Endothelial cell of umbilical vein (primary cell): ENCODE results near the gene NUDT16L1. TPM values are rescaled to one million over a fixed set of nuclear protein-coding genes. Genes with fewer than 3 reads are reported as not detected.

Experiments
- BruUV-seq: library from RNA; stranded (reverse); fragments of 400-500 nt; replicated peaks from 2 replicates; lab custom pipeline; 2021; lab: Mats Ljungman, UMichigan
- CTCF ChIA-PET: fragments of 300-600, 350-600 bp; sonication (Branson Sonifier 250); formaldehyde crosslinking; loops from one replicate; lab custom pipeline; 2021; ENCODE audit warnings: antibody characterized with exemption, inconsistent platforms; lab: Charles Lee
- POLR2A ChIA-PET: fragments of 300-600, 350-600 bp; sonication (Branson Sonifier 250); formaldehyde crosslinking; loops from one replicate; lab custom pipeline; 2021; ENCODE audit warnings: antibody characterized with exemption, inconsistent platforms; lab: Charles Lee
- DNase-seq: peaks from one replicate; pipeline ENCODE4 v3.0.0-alpha.2; 2011; ENCODE audit warnings: low read depth, low spot score
- FAIRE-seq: peaks from 2 replicates; lab custom pipeline; 2011; peaks lifted over from hg19 to GRCh38; lab: Jason Lieb, UNC
- H2AFZ ChIP-seq: 2 replicates; pipeline ENCODE4 v1.6.0; 2012; ENCODE audit warnings: low read depth, low read length, control low read depth, inconsistent platforms
- H3K27ac ChIP-seq: 2 replicates; pipeline ENCODE4 v1.5.1; 2011; ENCODE audit warnings: low read depth, mild to moderate bottlenecking, control low read depth, low read length, moderate library complexity; ENCODE audit not compliant: insufficient read depth
- H3K27me3 ChIP-seq, 2 experiments: 2 replicates each; pipeline versions ENCODE4 v1.6.0 to v1.6.1; 2011; ENCODE audit warnings: low read length in 2 of 2, mixed read lengths in 1 of 2; ENCODE audit not compliant: control insufficient read depth in 2 of 2, insufficient read depth in 2 of 2
- H3K36me3 ChIP-seq, 2 experiments: 2 replicates in 1 of 2; 3 replicates in 1 of 2; pipeline ENCODE4 v1.5.1; 2011; ENCODE audit warnings: low read length in 2 of 2, mild to moderate bottlenecking in 1 of 2, moderate library complexity in 1 of 2; ENCODE audit not compliant: control insufficient read depth in 2 of 2, insufficient read depth in 2 of 2; ENCODE audit errors: extremely low read depth in 1 of 2
- H3K4me1 ChIP-seq: 3 replicates; pipeline ENCODE4 v1.5.1; 2011; ENCODE audit warnings: mild to moderate bottlenecking, low read length; ENCODE audit not compliant: control insufficient read depth, insufficient read depth; ENCODE audit errors: extremely low read depth
- H3K4me2 ChIP-seq: 2 replicates; pipeline ENCODE4 v1.6.1; 2011; ENCODE audit warnings: low read length, control low read depth, mixed read lengths; ENCODE audit not compliant: insufficient read depth
- H3K4me3 ChIP-seq, 3 experiments: fragments of 200-600 bp in 1 of 3; sonication (generic), shearing (Covaris generic) in 1 of 3; replicated peaks in 1 of 3; 2 replicates each; pipeline ENCODE4 v1.5.1; 2011 to 2016; ENCODE audit warnings: control low read depth in 3 of 3, low read length in 3 of 3, mild to moderate bottlenecking in 2 of 3, inconsistent platforms in 1 of 3, low read depth in 1 of 3, moderate library complexity in 1 of 3; ENCODE audit not compliant: insufficient read depth in 1 of 3
- H3K79me2 ChIP-seq: 2 replicates; pipeline ENCODE4 v1.6.0; 2012; ENCODE audit warnings: low read length, inconsistent platforms; ENCODE audit not compliant: control insufficient read depth, insufficient read depth
- H3K9ac ChIP-seq: replicated peaks from 2 replicates; pipeline ENCODE3; 2011; ENCODE audit warnings: low read length, control low read depth; ENCODE audit not compliant: insufficient read depth; ENCODE audit errors: extremely low read depth
- H3K9me1 ChIP-seq: replicated peaks from 3 replicates; pipeline ENCODE4 v1.6.0; 2011; ENCODE audit warnings: mild to moderate bottlenecking, low read length; ENCODE audit not compliant: control insufficient read depth, insufficient read depth; ENCODE audit errors: extremely low read depth
- H3K9me3 ChIP-seq: replicated peaks from 2 replicates; pipeline ENCODE4 v1.5.1; 2012; ENCODE audit warnings: low read length, inconsistent platforms; ENCODE audit not compliant: control insufficient read depth, insufficient read depth
- H4K20me1 ChIP-seq: replicated peaks from 2 replicates; pipeline ENCODE3; 2011; ENCODE audit warnings: mild to moderate bottlenecking, low read length; ENCODE audit not compliant: control insufficient read depth, insufficient read depth; ENCODE audit errors: extremely low read depth
- CTCF ChIP-seq, 2 donors: IDR thresholded peaks; 1 replicate in 1 of 2; 2 replicates in 1 of 2; pipeline ENCODE4 v1.5.1; 2011; ENCODE audit warnings: low read length in 2 of 2, mild to moderate bottlenecking in 2 of 2, moderate library complexity in 2 of 2, control low read depth in 1 of 2, inconsistent platforms in 1 of 2, low read depth in 1 of 2; ENCODE audit not compliant: insufficient read depth in 1 of 2; ENCODE audit errors: extremely low read depth in 1 of 2
- EZH2 ChIP-seq: IDR thresholded peaks from 2 replicates; pipeline ENCODE4 v1.6.1; 2012; ENCODE audit warnings: borderline replicate concordance, low read depth, mild to moderate bottlenecking, moderate library complexity, low read length, inconsistent platforms; ENCODE audit not compliant: severe bottlenecking
- FOS ChIP-seq: IDR thresholded peaks from 2 replicates; pipeline ENCODE4 v1.6.1; 2011; ENCODE audit warnings: mild to moderate bottlenecking, low read length, moderate library complexity, borderline replicate concordance; ENCODE audit not compliant: insufficient read depth
- GATA2 ChIP-seq: IDR thresholded peaks from 2 replicates; pipeline ENCODE4 v1.7.0; 2011; ENCODE audit warnings: low read depth, mild to moderate bottlenecking, moderate library complexity, mixed read lengths, low read length; ENCODE audit not compliant: insufficient read length, insufficient read depth
- JUN ChIP-seq: IDR thresholded peaks from 2 replicates; pipeline ENCODE4 v1.6.1; 2011; ENCODE audit warnings: borderline replicate concordance, low read depth; ENCODE audit not compliant: insufficient read length, insufficient read depth
- MAX ChIP-seq: IDR thresholded peaks from 2 replicates; pipeline ENCODE4 v1.6.1; 2011; ENCODE audit not compliant: insufficient read depth, insufficient read length
- MYC ChIP-seq: IDR thresholded peaks from one replicate; pipeline ENCODE4 v1.6.1; 2011; ENCODE audit warnings: mild to moderate bottlenecking, low read depth, low read length
- POLR2A ChIP-seq: IDR thresholded peaks from 2 replicates; pipeline ENCODE4 v1.6.1; 2012; ENCODE audit warnings: low read depth, mild to moderate bottlenecking, control low read depth, low read length
- POLR2AphosphoS5 ChIP-seq: IDR thresholded peaks from 2 replicates; pipeline ENCODE4 v1.6.1; 2012; ENCODE audit warnings: low read depth, mild to moderate bottlenecking, control low read depth, low read length, moderate library complexity; ENCODE audit not compliant: insufficient read depth
- dilution Hi-C: fragments of 300-500 bp; cut with MboI; formaldehyde crosslinking; loops from one replicate; pipeline ENCODE4 v1.15.0; 2019; ENCODE audit warnings: low sequenced_read_pairs; ENCODE audit not compliant: extremely low pct_ligation_motif_present
- intact Hi-C: fragments of 100-400 bp; cut with micrococcal nuclease; formaldehyde crosslinking; loops from one replicate; pipeline ENCODE4 v1.10.0; 2022
- polyA plus RNA-seq, 4 experiments: library from polyadenylated mRNA; depleted of rRNA in 3 of 4; stranded (reverse) in 3 of 4; unstranded in 1 of 4; fragments of >200 nt; gene quantifications; 2 replicates each; pipeline versions ENCODE4 v1.2.1 to v1.2.3, GENCODE V29; 2011 to 2012; ENCODE audit warnings: missing spikeins in 1 of 4
- total RNA-seq: library from RNA; stranded (reverse); gene quantifications from 2 replicates; pipeline ENCODE4 v1.2.3, GENCODE V29; 2021

Gene NUDT16L1
- total and polyA plus RNA-seq, 2 donors (not counting 3 experiments of a cell fraction or from before 2014, with no cell fraction given), result 24.7 to 53.1 TPM

DNA sequence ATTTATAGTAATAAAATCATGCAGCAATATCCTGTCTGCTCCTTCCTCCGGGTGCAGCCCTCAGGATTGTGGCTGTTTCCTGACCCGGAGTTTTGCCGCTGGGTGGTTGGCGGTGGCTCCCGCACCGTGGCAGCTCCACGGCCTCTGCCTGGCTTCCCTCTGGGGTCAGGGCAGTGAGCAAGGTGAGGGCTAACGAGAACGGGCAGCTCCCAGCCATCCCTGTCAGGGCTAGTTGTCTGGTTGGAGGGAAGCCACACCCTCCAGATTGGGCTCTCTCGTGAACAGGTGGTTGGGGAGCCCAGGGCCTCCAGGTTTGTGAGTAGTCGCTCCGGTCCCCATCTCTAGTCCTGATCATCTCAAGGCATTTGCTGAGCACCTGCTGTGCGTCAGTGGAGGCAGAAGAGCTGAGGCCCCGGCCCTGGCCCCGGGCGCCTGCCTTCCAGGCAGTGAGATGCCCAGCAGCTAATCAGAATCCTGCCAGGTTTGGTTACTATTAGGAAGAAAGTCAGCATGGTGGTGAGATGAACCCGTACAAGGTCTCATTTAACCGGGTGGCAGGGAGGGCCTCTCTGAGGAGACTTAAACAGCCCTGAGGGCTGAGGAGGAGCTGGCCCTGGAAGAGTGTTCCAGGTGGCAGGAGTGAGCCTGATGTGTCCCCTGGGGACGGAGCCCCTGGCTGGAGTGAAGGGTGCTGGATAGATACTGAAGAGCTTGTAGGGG is 2.3 kb upstream of the NUDT16L1 start:
- dilution Hi-C loops (no loop called here), intact Hi-C loops (no loop called here)
- BruUV-seq, result no TSS peak
- H3K9me3 ChIP-seq, result no peaks in the 10 kb centered on the region
- peaks cover 4% of the 10 kb centered on the region for H3K4me1 ChIP-seq
- H3K9me1 ChIP-seq, result no peaks in the 10 kb centered on the region
- H3K27me3 ChIP-seq, result no peaks in the 10 kb centered on the region
- TF ChIP-seq POLR2A, result no peak
- no peak for TF ChIP-seq EZH2
- no peak for TF ChIP-seq POLR2AphosphoS5
- no peak for TF ChIP-seq MYC
- no peak for TF ChIP-seq FOS
- no peak for TF ChIP-seq MAX
- no peak for TF ChIP-seq CTCF (IDR thresholded peaks at IDR 0.05; ENCODE audit: extremely low read depth in 1 of 2, insufficient read depth in 1 of 2, low read depth in 1 of 2, low read length in 2 of 2)
- TF ChIP-seq JUN, result no peak
- TF ChIP-seq GATA2, result no peak
- no peaks in the 10 kb centered on the region for H4K20me1 ChIP-seq
- FAIRE-seq (no peak), DNase-seq (no peak)
- ChIA-PET POLR2A (no interaction called here), CTCF (interaction anchor here (2.0 kb wide), 1 partner anchor 8 kb away, joined by 7 read pairs; no protein-coding TSS in a partner anchor)
- H3K27ac ChIP-seq, result no peak overlapping the region
- no peak overlapping the region for H2AFZ ChIP-seq
- no peaks in the 10 kb centered on the region for H3K79me2 ChIP-seq
- H3K4me3 ChIP-seq, result no peak overlapping the region
- no peak overlapping the region for H3K4me2 ChIP-seq
- H3K36me3 ChIP-seq, result peaks cover 0 to 26% of the 10 kb centered on the region in 2 experiments
- no peak overlapping the region for H3K9ac ChIP-seq
